Ishikawa (cell line): ENCODE data around the gene ASB2.

Experiments used
- CREB1 ChIP-seq: IDR thresholded peaks from 2 replicates; pipeline ENCODE4 v1.6.1; 2012; ENCODE audit warnings: low read depth
- TAF1 ChIP-seq: IDR thresholded peaks from 2 replicates; pipeline ENCODE4 v1.6.1; 2012; ENCODE audit warnings: low read depth, mild to moderate bottlenecking

DNA sequence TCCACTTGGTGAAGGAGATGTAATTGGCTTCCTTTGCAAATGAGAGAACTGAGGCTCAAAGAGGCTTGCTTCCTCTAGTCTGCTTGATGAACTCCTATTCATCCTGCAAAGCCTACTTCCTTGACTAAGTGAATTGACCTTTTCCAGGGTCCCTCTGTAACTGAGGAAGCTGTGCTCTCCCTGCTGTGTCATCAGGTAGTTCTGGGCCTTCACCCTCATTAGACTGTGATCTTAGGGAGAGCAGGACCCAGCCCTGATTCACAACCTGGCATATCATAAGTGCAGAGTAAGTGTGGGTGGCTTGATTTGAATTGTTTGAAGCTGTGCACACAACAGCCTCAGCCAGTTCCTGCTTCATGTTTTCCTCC is 16.3 kb downstream of the ASB2 start:
- TF ChIP-seq TAF1: no peak
- TF ChIP-seq CREB1: no peak
